Body of pancreas (tissue), 4 donors: ENCODE measurements around the gene ADAM11.

Experiments used
- POLR2A ChIP-seq, 3 donors: fragments of 450-650 bp; IDR thresholded peaks; one replicate each; pipeline ENCODE4 v1.6.1; 2016; ENCODE audit warnings: antibody characterized with exemption in 3 of 3, mild to moderate bottlenecking in 2 of 3
- TF ChIP-seq, protein P1 (sequence below), 7 experiments: fragments of 450-650 bp in 4 of 7; fragments of 200-600 bp in 3 of 7; sonication (generic) in 3 of 7; IDR thresholded peaks; one replicate each; pipeline ENCODE4 v1.5.1; 2016 to 2019; ENCODE audit warnings: antibody characterized with exemption in 7 of 7

DNA sequence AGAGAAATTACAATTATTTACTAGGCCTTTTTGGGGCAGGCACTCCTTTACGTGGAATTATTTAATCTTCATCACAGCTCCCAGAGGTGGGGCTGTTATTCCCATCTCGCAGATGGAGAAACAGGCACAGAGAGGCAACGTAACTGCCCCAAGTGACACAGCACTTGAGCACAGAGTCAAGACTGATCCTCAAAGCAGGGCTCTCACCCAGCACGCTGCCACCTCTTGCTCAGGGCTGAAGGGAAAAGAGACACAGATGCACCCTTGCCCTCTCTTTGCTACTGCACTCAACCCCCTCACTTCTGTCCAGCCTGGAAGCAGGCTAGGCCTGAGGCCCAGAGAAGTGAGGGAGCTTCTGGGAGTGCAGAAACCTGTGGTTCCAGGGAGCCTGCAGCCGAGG lies 4.4 kb downstream of the ADAM11 start:
- TF ChIP-seq, protein P1, sequence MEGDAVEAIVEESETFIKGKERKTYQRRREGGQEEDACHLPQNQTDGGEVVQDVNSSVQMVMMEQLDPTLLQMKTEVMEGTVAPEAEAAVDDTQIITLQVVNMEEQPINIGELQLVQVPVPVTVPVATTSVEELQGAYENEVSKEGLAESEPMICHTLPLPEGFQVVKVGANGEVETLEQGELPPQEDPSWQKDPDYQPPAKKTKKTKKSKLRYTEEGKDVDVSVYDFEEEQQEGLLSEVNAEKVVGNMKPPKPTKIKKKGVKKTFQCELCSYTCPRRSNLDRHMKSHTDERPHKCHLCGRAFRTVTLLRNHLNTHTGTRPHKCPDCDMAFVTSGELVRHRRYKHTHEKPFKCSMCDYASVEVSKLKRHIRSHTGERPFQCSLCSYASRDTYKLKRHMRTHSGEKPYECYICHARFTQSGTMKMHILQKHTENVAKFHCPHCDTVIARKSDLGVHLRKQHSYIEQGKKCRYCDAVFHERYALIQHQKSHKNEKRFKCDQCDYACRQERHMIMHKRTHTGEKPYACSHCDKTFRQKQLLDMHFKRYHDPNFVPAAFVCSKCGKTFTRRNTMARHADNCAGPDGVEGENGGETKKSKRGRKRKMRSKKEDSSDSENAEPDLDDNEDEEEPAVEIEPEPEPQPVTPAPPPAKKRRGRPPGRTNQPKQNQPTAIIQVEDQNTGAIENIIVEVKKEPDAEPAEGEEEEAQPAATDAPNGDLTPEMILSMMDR (IDR thresholded peaks at IDR 0.05) = no peak
- no peak for TF ChIP-seq POLR2A (IDR thresholded peaks at IDR 0.05)
